Activated naive CD4-positive, alpha-beta T cell treated with anti-CD3 and anti-CD28 coated beads, Interleukin-2, amount 50 U/mL, for 16 hours (primary cell): ENCODE results near the gene CDKN2B-AS1.
"Not testable (repeated sequence)": the region's sequence is repeated elsewhere in the genome, so short reads cannot be mapped to it uniquely, and the experiment has no call there.

Experiments used
- DNase-seq: peaks from one replicate; pipeline ENCODE4 v3.0.0-alpha.2; 2020

The CDKN2B-AS1 gene

GRCh38 chr9:22046243-22046885, 51.8 kb downstream of the CDKN2B-AS1 start:
- no peak for DNase-seq

GRCh38 chr9:22047596-22047995, 53.0 kb downstream of the CDKN2B-AS1 start:
- DNase-seq: no peak

GRCh38 chr9:22049411-22049810, 54.8 kb downstream of the CDKN2B-AS1 start:
- DNase-seq: no peak

GRCh38 chr9:22050924-22051323, 56.3 kb downstream of the CDKN2B-AS1 start:
- DNase-seq: no peak

GRCh38 chr9:22052376-22052945, 57.9 kb downstream of the CDKN2B-AS1 start:
- DNase-seq: peak; percentile 32

GRCh38 chr9:22053178-22053577, 58.6 kb downstream of the CDKN2B-AS1 start:
- DNase-seq: no peak

- DNase-seq: no peak
These were observed 59.5 kb downstream of the CDKN2B-AS1 start for GRCh38 chr9:22054076-22054475.

- no peak for DNase-seq
These were observed 59.9 kb downstream of the CDKN2B-AS1 start for GRCh38 chr9:22054529-22054928.

GRCh38 chr9:22055090-22055489, 60.5 kb downstream of the CDKN2B-AS1 start:
- no peak for DNase-seq

- DNase-seq: no peak
These were observed 61.8 kb downstream of the CDKN2B-AS1 start for GRCh38 chr9:22056402-22056801.

- not testable (repeated sequence) for DNase-seq
These were observed 63.4 kb downstream of the CDKN2B-AS1 start for GRCh38 chr9:22057972-22058371.

GRCh38 chr9:22060831-22061383, 66.3 kb downstream of the CDKN2B-AS1 start:
- DNase-seq: no peak

GRCh38 chr9:22064957-22065356, 70.4 kb downstream of the CDKN2B-AS1 start:
- DNase-seq: no peak

GRCh38 chr9:22065431-22066200, 71.0 kb downstream of the CDKN2B-AS1 start:
- no peak for DNase-seq

- DNase-seq: no peak
These were observed 72.6 kb downstream of the CDKN2B-AS1 start for GRCh38 chr9:22067196-22067595.

- no peak for DNase-seq
These were observed 73.8 kb downstream of the CDKN2B-AS1 start for GRCh38 chr9:22068369-22068768.

GRCh38 chr9:22073349-22073748, 78.8 kb downstream of the CDKN2B-AS1 start:
- DNase-seq: no peak

- DNase-seq: no peak
These were observed 83.5 kb downstream of the CDKN2B-AS1 start for GRCh38 chr9:22078081-22078480.

- peak; percentile 62 for DNase-seq
These were observed 85.3 kb downstream of the CDKN2B-AS1 start for GRCh38 chr9:22079873-22080341.

GRCh38 chr9:22084336-22085035, 89.9 kb downstream of the CDKN2B-AS1 start:
- no peak for DNase-seq

GRCh38 chr9:22088053-22088716, 93.6 kb downstream of the CDKN2B-AS1 start:
- DNase-seq: no peak

GRCh38 chr9:22088717-22089061, 94.1 kb downstream of the CDKN2B-AS1 start:
- DNase-seq: no peak

- no peak for DNase-seq
These were observed 103.1 kb downstream of the CDKN2B-AS1 start for GRCh38 chr9:22097707-22098106.
